ENCODE measurements around the gene INPP4B. TPM values are rescaled to one million over a fixed set of nuclear protein-coding genes. Genes with fewer than 3 reads are reported as not detected.
"Not testable (repeated sequence)": the region's sequence is repeated elsewhere in the genome, so short reads cannot be mapped to it uniquely, and the experiment has no call there.

INPP4B gene
- total RNA-seq, 2 donors from 2014 or later: 10.0 to 14.1 TPM

GRCh38 chr4:142512161-142512560 lies 333.9 kb downstream of the INPP4B start:
- Histone ChIP-seq H3K9ac (ENCODE audit: low read depth in 2 of 2, low read length in 2 of 2) (no peak overlapping the region), H3K4me3 (no peak overlapping the region), H3K27me3 (no peaks in the 10 kb centered on the region), H3K9me3 (no peaks in the 10 kb centered on the region), H3K36me3 (no peaks in the 10 kb centered on the region), H3K4me1 (no peaks in the 10 kb centered on the region), H3K27ac (no peak overlapping the region)
- DNase-seq: no peak
- intact Hi-C loops (cut with DNase I): no loop called here
- no peak for TF ChIP-seq CTCF (IDR thresholded peaks at IDR 0.05)

GRCh38 chr4:142509881-142510280 lies 336.2 kb downstream of the INPP4B start:
- Histone ChIP-seq H3K27me3 (no peaks in the 10 kb centered on the region), H3K27ac (no peak overlapping the region), H3K9ac (ENCODE audit: low read depth in 2 of 2, low read length in 2 of 2) (no peak overlapping the region), H3K9me3 (no peaks in the 10 kb centered on the region), H3K36me3 (no peaks in the 10 kb centered on the region), H3K4me3 (no peak overlapping the region), H3K4me1 (no peaks in the 10 kb centered on the region)
- intact Hi-C loops (cut with DNase I): no loop called here
- TF ChIP-seq CTCF (IDR thresholded peaks at IDR 0.05): no peak
- DNase-seq: no peak

GRCh38 chr4:142509381-142509780 lies 336.7 kb downstream of the INPP4B start:
- H3K27ac ChIP-seq; intact Hi-C loops (cut with DNase I); H3K4me1 ChIP-seq; H3K9me3 ChIP-seq; H3K36me3 ChIP-seq; H3K27me3 ChIP-seq; H3K9ac ChIP-seq (ENCODE audit: low read depth in 2 of 2, low read length in 2 of 2); DNase-seq; H3K4me3 ChIP-seq: not testable (repeated sequence)

- no peak overlapping the region for H3K4me3 ChIP-seq
- TF ChIP-seq CTCF (IDR thresholded peaks at IDR 0.05): no peak
- no peak for DNase-seq
- intact Hi-C loops (cut with DNase I): no loop called here
- no peaks in the 10 kb centered on the region for H3K36me3 ChIP-seq
- no peak overlapping the region for H3K9ac ChIP-seq (ENCODE audit: low read depth in 2 of 2, low read length in 2 of 2)
- H3K27ac ChIP-seq: no peak overlapping the region
- no peaks in the 10 kb centered on the region for H3K4me1 ChIP-seq
- no peaks in the 10 kb centered on the region for H3K27me3 ChIP-seq
- no peaks in the 10 kb centered on the region for H3K9me3 ChIP-seq
Observed at GRCh38 chr4:142500966-142501365, 345.1 kb downstream of the INPP4B start.

GRCh38 chr4:142497606-142498005 lies 348.5 kb downstream of the INPP4B start:
- no peak for DNase-seq
- Histone ChIP-seq H3K27ac (no peak overlapping the region), H3K9me3 (no peaks in the 10 kb centered on the region), H3K27me3 (no peaks in the 10 kb centered on the region), H3K4me3 (no peak overlapping the region), H3K4me1 (no peaks in the 10 kb centered on the region), H3K9ac (ENCODE audit: low read depth in 2 of 2, low read length in 2 of 2) (no peak overlapping the region), H3K36me3 (no peaks in the 10 kb centered on the region)
- intact Hi-C loops (cut with DNase I): no loop called here
- no peak for TF ChIP-seq CTCF (IDR thresholded peaks at IDR 0.05)

GRCh38 chr4:142493255-142494110 lies 352.6 kb downstream of the INPP4B start:
- H3K27me3 ChIP-seq: no peaks in the 10 kb centered on the region
- H3K36me3 ChIP-seq: no peaks in the 10 kb centered on the region
- H3K9me3 ChIP-seq: no peaks in the 10 kb centered on the region
- DNase-seq: no peak
- H3K4me3 ChIP-seq: no peak overlapping the region
- intact Hi-C loops (cut with DNase I): no loop called here
- H3K4me1 ChIP-seq: no peaks in the 10 kb centered on the region
- TF ChIP-seq CTCF (IDR thresholded peaks at IDR 0.05): no peak
- H3K9ac ChIP-seq (ENCODE audit: low read depth in 2 of 2, low read length in 2 of 2): no peak overlapping the region
- no peak overlapping the region for H3K27ac ChIP-seq

All from colonic mucosa (tissue), 4 donors.